ENCODE measurements around the gene CDKN2B-AS1.

- TF ChIP-seq CTCF (IDR thresholded peaks at IDR 0.05): no peak
- TF ChIP-seq POLR2A (IDR thresholded peaks at IDR 0.05): no peak
These were observed 163.2 kb downstream of the CDKN2B-AS1 start for GRCh38 chr9:22157828-22158227.
